RWPE2 (cell line): ENCODE data around the gene SREK1IP1.

Source experiments
- ATAC-seq: fragments of 200-7000 bp; cut with Tn5 transposase; 3 replicates; pipeline ENCODE4 v1.9.1; 2021; ENCODE audit warnings: low read depth
- DNase-seq: peaks from one replicate; pipeline ENCODE4 v3.0.0-alpha.2; 2020; ENCODE audit warnings: low spot score
- H3K27ac ChIP-seq: fragments of 450-650 bp; 2 replicates; pipeline ENCODE4 v1.5.1; 2017; ENCODE audit warnings: mild to moderate bottlenecking; ENCODE audit not compliant: poor library complexity, severe bottlenecking
- H3K27me3 ChIP-seq: fragments of 250-450 bp; sonication (Bioruptor Pico); 2 replicates; pipeline ENCODE4 v1.5.1; 2021; ENCODE audit warnings: mild to moderate bottlenecking, moderate library complexity; ENCODE audit not compliant: insufficient read depth, poor library complexity, severe bottlenecking
- H3K36me3 ChIP-seq: fragments of 250-450 bp; sonication (Bioruptor Pico); 2 replicates; pipeline ENCODE4 v1.5.1; 2020; ENCODE audit warnings: low read depth, mild to moderate bottlenecking, moderate library complexity
- H3K4me1 ChIP-seq: fragments of 250-450 bp; sonication (Bioruptor Pico); 2 replicates; pipeline ENCODE4 v1.5.1; 2021; ENCODE audit warnings: mild to moderate bottlenecking, moderate library complexity; ENCODE audit not compliant: insufficient read depth, poor library complexity, severe bottlenecking
- H3K4me3 ChIP-seq: fragments of 250-450 bp; sonication (Bioruptor Pico); 2 replicates; pipeline ENCODE4 v1.5.1; 2021; ENCODE audit warnings: mild to moderate bottlenecking, moderate library complexity; ENCODE audit not compliant: severe bottlenecking
- H3K9me3 ChIP-seq: fragments of 250-450 bp; sonication (Bioruptor Pico); 2 replicates; pipeline ENCODE4 v1.5.1; 2021; ENCODE audit warnings: mild to moderate bottlenecking, moderate library complexity; ENCODE audit not compliant: severe bottlenecking
- TF ChIP-seq, protein P1 (sequence below): fragments of 450-650 bp; IDR thresholded peaks from one replicate; pipeline ENCODE4 v1.5.1; 2017; ENCODE audit warnings: mild to moderate bottlenecking, moderate library complexity; ENCODE audit not compliant: poor library complexity, severe bottlenecking

Gene SREK1IP1

DNA sequence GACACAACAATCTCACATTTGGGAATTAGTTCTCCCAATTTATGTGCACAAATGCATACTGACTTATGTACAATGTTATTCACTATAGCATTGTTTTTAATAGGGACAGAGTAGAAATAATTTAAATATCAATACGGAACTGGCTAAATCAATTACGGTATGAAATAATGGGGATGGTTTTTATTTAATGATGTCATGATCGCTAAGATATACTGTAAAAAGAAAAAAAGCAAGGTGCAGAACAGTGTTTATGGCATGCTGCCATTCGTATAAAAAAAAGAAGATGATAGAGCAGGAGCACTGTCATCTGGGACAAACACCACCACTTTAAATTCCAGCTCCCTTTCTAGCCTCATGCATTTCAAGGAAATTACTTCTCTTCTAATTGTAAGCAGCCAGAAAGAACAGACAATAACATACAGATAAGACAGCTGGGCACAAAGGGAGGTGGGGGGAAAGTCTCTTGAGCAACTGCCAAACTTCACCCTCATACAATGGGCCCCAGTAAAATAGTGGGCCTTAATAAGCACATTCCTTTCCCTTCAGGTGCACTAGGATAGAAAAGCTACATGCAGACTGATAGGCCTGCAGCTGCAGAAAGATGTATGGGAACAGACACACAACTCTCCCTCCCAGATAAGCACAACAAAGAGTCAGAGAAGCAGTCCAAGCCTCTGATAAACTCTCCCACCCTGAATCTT is 8.4 kb downstream of the SREK1IP1 start:
- Histone ChIP-seq H3K27ac (no peak overlapping the region), H3K36me3 (peaks cover 50% of the 10 kb centered on the region), H3K27me3 (no peaks in the 10 kb centered on the region), H3K9me3 (no peaks in the 10 kb centered on the region), H3K4me3 (no peak overlapping the region), H3K4me1 (no peaks in the 10 kb centered on the region)
- DNase-seq (no peak), ATAC-seq (no peak)
- TF ChIP-seq, protein P1, sequence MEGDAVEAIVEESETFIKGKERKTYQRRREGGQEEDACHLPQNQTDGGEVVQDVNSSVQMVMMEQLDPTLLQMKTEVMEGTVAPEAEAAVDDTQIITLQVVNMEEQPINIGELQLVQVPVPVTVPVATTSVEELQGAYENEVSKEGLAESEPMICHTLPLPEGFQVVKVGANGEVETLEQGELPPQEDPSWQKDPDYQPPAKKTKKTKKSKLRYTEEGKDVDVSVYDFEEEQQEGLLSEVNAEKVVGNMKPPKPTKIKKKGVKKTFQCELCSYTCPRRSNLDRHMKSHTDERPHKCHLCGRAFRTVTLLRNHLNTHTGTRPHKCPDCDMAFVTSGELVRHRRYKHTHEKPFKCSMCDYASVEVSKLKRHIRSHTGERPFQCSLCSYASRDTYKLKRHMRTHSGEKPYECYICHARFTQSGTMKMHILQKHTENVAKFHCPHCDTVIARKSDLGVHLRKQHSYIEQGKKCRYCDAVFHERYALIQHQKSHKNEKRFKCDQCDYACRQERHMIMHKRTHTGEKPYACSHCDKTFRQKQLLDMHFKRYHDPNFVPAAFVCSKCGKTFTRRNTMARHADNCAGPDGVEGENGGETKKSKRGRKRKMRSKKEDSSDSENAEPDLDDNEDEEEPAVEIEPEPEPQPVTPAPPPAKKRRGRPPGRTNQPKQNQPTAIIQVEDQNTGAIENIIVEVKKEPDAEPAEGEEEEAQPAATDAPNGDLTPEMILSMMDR: no peak

DNA sequence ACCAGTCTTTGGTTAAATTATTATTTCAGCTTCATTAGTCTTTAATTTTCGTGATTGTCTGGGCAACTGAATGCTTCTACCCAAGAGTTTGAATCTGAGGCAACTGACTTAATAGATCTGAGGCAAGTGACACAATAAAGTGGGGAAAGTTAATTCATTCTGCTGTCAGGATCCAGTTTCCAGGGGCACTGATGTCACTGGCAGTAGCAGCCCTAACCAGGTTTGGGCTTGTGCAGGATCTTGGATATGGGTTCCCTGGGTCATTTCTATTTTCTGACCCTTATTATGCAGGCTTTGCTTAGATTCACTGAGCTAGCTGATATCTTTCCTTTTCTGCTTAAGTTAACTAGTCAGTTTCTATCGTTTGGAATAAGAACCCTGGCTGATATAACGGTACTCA is 9.6 kb downstream of the SREK1IP1 start:
- TF ChIP-seq, protein P1: no peak
- DNase-seq: no peak
- Histone ChIP-seq H3K27me3 (no peaks in the 10 kb centered on the region), H3K36me3 (peaks cover 47% of the 10 kb centered on the region), H3K27ac (no peak overlapping the region), H3K4me3 (no peak overlapping the region), H3K9me3 (no peaks in the 10 kb centered on the region), H3K4me1 (no peaks in the 10 kb centered on the region)
- no peak for ATAC-seq

DNA sequence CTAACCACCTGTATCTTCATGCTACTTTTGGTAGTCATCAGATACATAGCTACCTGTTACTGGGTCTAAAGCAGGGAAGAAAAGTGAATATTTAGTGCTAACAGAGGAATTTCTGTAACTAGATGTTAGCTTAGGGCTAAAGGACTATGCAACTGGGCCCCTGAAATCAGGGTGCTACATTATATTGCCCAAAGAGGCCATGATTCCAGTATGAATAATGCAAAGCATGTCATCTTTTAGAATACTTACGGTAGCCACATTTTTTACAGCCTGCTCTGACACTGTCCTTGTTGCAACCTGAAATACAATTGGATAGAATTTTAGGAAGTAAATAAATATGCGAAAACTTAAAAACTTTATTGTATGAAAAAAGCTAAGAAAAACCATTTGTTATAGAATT is 14.4 kb downstream of the SREK1IP1 start:
- TF ChIP-seq, protein P1: no peak
- DNase-seq (no peak), ATAC-seq (no peak)
- Histone ChIP-seq H3K36me3 (peaks cover 46% of the 10 kb centered on the region), H3K4me3 (no peak overlapping the region), H3K4me1 (no peaks in the 10 kb centered on the region), H3K27me3 (no peaks in the 10 kb centered on the region), H3K9me3 (no peaks in the 10 kb centered on the region), H3K27ac (no peak overlapping the region)

DNA sequence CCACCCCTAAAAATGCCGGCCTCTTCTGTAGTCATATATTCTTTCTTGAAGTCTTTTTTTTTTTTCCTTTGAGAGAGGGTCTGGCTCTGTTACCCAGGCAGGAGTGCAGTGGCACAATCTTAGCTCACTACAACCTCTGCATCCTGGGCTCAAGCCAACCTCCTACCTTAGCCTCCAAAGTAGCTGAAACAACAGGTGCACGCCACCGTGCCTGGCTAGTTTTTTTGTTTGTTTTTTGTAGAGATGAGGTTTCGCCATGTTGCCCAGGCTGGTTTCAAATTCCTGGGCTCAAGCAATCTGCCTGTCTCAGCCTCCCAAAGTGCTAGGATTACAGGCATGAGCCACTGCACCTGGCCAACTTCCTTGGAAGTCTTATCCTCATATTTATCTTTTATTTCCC is 19.1 kb downstream of the SREK1IP1 start:
- Histone ChIP-seq H3K27me3 (no peaks in the 10 kb centered on the region), H3K36me3 (peaks cover 48% of the 10 kb centered on the region), H3K4me3 (no peak overlapping the region), H3K9me3 (no peaks in the 10 kb centered on the region), H3K27ac (no peak overlapping the region), H3K4me1 (no peaks in the 10 kb centered on the region)
- TF ChIP-seq, protein P1: no peak
- DNase-seq: no peak
- no peak for ATAC-seq

DNA sequence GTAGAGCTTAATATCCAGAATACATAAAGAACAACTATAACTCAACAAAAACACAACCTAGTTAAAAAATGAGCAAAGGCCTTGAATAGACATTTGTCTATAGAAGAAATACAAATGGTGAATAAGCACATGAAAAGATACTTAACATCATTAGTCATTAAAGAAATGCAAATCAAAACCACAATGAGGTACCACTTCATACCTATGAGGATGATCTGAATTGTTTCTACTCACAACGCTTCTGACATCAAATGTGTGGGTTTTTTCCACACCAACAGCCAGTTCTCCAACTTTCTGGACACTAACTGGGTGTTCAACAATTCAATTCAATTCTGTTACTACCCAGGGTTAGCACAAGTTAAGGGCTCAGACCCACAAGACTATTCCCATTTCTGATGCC is 22.0 kb downstream of the SREK1IP1 start:
- TF ChIP-seq, protein P1: no peak
- H3K27me3 ChIP-seq: no peaks in the 10 kb centered on the region
- no peak for ATAC-seq
- peaks cover 29% of the 10 kb centered on the region for H3K36me3 ChIP-seq
- H3K9me3 ChIP-seq: no peaks in the 10 kb centered on the region
- DNase-seq: no peak
- H3K4me3 ChIP-seq: no peak overlapping the region
- no peak overlapping the region for H3K27ac ChIP-seq
- no peaks in the 10 kb centered on the region for H3K4me1 ChIP-seq
